Left forelimb (tissue), 1 donor: Measurements from ENCODE around the gene HMX3.

Source experiments
- DNase-seq: peaks from one replicate; pipeline ENCODE4 v3.0.0-alpha.2; 2018; ENCODE audit warnings: low spot score

The HMX3 gene

GRCh38 chr10:123134343-123134914 lies 1.3 kb upstream of the HMX3 start:
- no peak for DNase-seq

DNA sequence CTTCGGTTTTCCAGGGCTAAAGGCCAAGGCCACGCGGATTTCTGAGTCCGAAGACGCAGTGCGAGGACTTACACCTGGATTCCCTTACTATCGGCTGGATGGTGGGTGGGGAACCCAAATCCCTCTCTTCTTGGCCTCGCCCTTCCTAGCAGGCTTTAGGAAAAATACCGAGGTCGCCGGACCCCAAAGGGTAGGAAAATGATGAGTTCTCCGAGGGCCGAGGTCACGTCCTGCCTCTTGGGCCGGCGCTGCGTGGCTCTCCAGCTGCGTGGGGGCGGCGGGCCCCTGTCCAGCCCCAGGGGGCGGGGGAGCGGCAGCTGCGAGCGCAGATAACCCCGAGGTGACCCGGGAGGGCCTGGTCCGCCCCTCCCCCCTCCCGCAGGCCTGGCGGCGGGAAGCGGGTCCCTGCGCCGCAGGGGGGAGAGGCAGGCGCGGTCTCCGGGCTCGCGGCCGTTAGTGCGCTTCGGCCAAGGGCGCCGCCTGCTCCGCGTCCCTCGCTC lies 805 bp upstream of the HMX3 start:
- no peak for DNase-seq

DNA sequence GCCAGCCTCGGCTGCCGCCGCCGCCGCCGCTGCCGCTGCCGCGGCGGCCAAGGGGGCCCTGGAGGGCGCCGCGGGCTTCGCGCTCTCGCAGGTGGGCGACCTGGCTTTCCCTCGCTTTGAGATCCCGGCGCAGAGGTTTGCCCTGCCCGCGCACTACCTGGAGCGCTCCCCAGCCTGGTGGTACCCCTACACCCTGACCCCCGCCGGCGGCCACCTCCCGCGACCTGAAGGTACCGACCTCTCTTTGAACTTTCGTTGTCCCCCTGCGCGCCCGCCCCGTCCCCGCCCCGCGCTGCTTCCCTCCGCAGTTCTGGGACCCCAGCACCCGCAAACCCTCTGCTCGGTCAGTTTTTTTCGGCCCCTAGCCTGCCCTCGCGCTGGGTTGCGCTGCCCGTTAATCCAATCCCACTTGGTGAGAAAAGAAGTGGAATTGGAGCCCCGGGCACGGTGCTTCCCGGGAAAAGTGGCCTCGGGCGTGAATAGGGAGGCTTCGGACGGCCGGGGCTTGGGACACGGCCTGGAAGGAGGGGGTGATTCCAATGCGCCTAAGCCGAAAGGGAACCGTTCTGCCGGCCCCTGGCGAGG lies 543 bp downstream of the HMX3 start:
- no peak for DNase-seq

DNA sequence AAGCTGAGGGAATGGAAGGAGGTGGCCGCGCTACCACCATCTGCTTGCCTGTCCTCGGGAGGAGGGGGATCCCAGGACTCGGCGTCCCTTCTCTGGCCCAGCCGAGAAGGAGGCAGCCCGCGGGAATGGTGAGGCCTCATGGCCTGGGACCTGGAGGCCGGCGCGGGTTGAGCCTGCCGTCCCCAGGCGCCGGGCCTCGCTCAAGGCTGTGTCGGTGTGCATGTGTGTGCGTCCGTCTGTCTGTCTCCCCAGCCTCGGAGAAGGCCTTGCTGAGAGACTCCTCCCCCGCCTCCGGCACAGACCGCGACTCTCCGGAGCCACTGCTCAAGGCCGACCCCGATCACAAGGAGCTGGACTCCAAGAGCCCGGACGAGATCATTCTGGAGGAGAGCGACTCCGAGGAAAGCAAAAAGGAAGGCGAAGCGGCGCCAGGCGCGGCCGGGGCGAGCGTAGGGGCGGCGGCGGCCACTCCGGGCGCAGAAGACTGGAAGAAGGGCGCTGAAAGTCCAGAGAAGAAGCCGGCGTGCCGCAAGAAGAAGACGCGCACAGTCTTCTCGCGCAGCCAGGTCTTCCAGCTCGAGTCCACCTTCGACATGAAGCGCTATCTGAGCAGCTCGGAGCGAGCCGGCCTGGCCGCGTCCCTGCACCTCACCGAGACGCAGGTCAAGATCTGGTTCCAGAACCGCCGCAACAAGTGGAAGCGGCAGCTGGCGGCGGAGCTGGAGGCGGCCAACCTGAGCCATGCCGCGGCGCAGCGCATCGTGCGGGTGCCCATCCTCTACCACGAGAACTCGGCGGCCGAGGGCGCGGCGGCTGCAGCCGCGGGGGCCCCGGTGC lies 1.3 kb downstream of the HMX3 start:
- DNase-seq = no peak

DNA sequence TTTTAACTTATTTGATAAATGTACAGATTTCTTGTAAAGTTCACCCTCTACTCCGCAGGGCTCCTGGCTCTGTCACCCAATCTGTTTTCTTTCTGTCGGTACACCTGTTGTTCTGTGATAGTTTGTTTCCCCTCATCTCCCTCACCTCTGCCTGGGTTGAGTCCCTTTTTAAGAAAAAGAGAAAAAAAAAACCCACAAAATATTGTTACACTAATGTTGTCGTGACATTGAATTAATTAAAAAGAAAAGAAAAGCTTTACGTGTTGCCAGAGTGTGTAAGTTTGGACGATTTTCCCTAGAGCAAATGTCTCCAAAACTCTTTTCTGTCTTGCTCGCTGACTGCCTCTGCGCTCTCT lies 3.4 kb downstream of the HMX3 start:
- DNase-seq = no peak

- DNase-seq = no peak
Observed at GRCh38 chr10:123139521-123140163, 3.9 kb downstream of the HMX3 start.

- no peak for DNase-seq
Observed at GRCh38 chr10:123140164-123140982, 4.6 kb downstream of the HMX3 start.

GRCh38 chr10:123140983-123141390 lies 5.2 kb downstream of the HMX3 start:
- no peak for DNase-seq

DNA sequence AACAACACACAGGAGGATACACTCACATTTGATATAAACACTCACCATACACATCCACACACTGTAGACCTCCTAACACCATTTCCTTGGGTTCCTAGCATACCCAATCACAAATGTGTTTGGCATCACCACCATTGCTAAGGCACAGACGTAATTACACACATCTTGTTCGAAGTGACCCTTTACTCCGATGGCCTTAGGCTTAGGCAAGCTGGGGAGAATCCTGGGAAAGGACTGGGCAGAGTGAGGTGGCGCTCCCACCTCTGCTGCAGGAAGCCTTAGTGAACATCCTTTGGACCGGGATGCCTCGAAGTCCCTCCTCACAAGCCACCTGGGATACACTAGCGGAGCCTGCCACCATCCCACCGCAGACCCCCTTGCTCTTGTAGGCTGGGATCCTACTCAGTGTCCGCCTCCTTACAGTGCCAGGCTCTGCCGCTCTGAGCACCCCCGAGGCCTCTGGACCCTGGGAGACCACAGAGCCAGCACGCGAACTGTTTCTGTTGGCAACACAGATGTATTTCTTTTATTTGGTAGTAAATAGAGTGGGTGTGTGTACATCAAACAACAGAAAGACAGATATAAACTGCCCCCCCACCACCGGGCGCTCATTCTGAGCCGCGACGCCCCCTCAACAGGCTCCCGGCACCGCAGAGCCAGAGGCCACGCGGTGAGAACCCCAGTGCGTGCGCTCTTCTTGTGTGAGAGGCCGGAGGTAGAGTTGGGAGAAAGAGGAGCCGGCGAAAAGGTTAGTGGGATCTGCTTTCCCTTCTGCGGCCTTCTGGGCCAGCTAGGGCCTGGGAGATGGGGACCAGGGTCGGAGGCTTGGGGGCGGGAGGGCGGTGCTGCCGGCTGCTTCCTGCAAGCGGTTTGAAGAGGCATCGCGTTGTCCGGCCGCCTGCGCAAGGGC lies 6.3 kb downstream of the HMX3 start:
- no peak for DNase-seq

DNA sequence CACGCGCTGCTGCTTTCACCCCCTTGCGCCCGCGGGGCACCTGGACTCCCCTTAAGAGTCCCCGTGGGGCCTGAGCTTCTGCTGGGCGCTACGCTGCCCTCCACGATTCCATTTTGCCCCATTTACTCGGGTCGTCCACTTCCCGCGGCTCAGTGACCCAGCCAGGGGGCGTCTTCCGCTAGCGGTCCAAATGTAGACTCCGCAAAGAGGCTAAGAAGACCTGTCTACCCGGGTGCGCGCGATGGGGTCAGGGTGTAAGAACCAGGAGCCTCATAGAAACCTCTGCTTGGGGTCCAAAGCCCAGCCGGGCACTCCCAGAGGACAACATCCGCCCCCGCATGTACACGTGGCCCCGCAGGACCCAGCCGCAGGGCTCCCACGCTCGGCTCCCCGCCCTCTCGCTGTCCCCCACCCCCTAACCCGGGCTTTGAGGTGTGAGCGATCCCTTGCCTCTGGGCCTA lies 7.0 kb downstream of the HMX3 start:
- DNase-seq = no peak

- no peak for DNase-seq
Observed at GRCh38 chr10:123143162-123143824, 7.5 kb downstream of the HMX3 start.

- no peak for DNase-seq
Observed at GRCh38 chr10:123143825-123144168, 8.0 kb downstream of the HMX3 start.

DNA sequence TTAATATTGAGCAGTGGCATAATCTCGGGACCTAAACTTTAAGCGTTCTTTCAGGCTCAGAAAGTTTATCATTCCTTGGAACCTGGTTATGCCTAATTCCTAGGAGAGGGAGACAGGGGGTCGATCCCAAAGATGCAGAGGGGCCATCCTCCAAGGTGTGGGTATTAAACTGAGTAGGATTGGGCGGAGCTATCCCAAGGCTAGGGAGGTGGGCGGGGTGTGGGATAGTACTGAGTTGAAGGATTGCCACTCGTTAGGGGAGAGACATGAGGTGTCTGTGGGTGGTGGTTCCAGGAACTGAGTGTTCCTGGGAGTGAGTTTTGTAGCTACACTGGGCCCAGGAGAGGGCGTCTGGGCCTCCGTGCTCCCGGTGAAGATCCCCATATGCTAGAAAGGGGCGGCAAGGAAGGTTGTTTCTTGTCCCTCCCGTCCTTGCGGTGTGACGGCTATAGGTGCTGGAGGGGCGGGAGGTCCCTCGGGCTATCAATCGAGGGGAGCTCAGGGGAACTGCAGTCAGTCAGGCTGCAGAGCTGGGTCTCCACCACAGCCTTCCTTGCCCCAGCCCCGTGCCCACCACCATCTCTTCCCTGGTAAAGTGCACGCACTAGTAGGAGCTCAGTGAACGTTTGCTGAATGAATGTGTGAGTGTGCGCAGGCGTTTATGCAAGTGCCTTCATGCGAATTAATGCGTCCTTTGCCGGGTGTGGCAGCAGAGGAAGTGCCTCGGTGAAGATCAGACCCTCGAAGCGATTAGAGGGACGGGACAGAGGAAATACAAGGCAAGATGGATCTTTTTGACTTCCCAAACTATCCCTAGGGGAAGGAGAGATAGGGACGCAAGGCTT lies 9.1 kb downstream of the HMX3 start:
- no peak for DNase-seq

DNA sequence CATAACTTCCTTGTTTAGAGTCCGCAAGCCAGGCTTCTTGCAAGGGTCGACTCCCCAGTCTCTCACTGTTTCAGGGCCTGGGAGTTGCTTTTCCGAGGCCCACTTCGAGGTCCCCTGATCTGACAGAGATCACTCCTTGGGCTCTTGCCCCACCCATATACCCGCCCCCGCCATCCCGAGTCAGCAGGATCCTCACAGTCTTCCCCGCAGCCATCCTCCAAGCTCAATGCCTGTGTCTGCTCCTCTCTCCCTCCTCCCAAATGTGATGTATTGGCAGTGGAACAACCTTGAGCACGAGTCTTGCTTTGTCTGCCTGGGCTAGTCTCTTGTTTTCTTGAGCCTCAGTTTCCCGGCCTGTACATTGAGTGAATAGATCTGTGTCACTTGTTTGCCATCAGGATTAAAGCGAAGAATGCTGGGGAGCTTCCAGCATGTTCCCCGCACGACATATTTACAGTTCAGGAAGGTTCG lies 9.8 kb downstream of the HMX3 start:
- no peak for DNase-seq

- DNase-seq = no peak
Observed at GRCh38 chr10:123146013-123146893, 10.5 kb downstream of the HMX3 start.

GRCh38 chr10:123146894-123147634 lies 11.3 kb downstream of the HMX3 start:
- DNase-seq = no peak

- no peak for DNase-seq
Observed at GRCh38 chr10:123147635-123148413, 12.1 kb downstream of the HMX3 start, which contains the start of gene HMX2. HMX2 (plus strand) TSS chr10:123148136; CDS start chr10:123148379, 243 bp downstream.
